Inflammatory macrophage (primary cell): ENCODE data around the gene AFF2.
A peak's percentile ranks its signal among the peaks of the same experiment; 100 is the strongest.

Experiments used
- DNase-seq, 2 donors: peaks; one replicate each; pipeline ENCODE4 v3.0.0-alpha.2; 2020 to 2022

Gene AFF2

DNA sequence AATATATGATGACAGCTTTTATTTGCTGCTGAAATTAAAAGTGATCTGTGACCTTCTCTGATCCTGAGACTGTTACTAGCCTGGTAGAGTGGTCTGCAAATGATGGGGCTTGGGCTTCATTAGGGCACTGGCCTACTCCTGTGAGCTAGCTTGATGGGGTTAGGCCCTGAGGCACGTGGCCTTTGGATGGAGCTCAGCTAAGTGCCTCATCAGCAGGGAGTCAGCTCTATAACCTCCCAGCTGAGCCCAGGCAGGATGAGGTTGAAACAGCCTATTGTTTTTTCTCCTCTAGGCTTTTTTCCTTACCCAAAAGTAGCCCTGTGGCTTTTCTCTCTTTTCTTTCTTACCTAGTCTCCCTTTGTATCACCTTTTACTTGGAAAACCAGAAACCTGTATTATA, 92.2 kb downstream of the AFF2 start:
- no peak for DNase-seq

DNA sequence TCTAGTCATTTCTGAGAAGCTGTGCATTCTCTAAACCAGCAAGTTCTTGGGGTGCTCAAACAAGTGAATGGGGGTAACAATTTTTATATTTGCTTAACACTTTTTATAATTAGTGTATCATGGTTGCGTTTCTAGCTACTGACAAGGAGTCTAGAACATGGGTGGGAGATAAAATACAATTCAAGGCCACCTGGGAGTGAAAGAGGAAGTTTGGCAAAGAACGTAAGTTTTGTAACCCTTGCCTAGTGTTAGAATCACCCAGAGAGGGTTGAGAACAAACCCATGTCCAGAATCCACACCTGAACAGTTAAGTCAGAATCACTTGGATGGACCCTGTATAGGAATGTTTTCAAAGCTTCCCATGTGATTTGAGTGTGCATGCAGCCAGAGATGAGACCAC, 92.7 kb downstream of the AFF2 start:
- no peak for DNase-seq

DNA sequence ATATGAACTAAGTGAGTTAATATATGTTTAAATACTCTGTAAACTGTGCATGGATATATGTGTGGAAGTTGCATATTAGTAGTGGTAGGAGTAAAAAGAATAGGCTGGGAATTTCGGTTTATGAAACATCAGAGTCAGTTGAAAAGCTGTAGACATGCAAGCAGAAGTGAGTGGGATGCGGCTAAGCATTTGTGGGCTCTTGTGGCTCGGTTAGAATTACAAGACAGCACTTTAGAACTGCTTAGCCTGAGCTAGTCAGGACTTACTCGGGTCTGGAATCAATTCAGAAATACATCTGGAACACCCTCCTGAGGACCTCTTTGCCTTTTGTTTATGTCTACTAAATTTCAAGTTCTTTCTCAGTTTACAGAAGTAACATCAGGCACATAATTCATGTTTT, 93.6 kb downstream of the AFF2 start:
- DNase-seq, result peak in 1 of 2 donors; percentile 1

DNA sequence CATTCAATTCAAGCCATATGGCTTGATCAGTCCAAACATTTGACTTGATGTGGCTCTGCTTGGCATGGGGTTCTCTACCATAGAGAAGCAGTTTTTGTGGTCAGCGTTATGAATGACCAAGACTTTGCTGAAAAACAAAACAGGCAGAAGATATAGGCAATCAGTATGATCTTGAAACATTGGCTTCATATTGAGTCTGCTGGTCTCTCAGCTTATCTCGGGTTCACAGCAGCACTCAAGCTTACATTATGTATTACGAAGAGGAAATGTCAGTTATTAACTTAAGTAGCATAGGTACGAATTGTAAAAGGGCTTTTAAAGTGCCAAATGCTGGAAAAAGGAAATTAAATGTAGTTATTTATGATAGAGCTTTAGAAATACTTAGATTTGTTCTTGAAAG, 99.0 kb downstream of the AFF2 start:
- no peak for DNase-seq

DNA sequence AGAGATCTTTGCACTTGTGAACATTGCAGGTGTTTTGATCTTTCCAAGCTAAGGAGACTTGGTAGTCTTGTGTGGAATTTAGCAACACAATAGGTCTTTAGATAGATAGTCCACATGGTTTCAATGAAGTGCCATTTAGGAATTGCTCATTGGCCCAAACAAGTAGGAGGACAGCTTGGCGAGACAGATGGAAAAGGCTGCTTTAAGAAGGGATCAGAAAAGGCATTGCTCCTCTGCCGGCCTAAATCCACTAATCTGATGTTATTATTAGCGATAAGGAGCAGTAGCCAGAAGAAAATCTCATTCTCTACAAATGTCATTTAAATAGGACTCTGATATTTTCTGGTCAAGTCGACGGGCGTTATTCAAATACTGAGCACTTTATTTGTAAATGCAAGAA, 99.7 kb downstream of the AFF2 start:
- no peak for DNase-seq

DNA sequence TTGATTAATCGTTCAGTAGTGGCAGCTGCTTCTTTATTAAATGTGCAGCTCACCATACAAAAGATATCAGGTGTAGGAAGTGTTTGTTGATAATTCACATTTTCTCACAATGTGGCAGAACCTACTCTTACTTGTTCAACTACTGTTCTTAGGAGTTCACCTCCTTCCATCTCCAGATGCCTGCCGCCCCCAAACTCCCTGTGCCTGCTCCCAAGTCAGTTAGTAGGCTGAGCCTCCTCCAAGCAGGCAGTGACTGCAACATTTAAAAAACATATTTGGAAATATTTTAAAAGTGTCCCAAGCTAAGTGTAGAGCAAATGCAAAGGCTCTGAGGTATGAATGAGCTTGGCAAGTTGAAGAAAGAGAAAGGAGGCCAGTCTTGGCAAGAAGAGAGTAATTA, 100.2 kb downstream of the AFF2 start:
- no peak for DNase-seq

DNA sequence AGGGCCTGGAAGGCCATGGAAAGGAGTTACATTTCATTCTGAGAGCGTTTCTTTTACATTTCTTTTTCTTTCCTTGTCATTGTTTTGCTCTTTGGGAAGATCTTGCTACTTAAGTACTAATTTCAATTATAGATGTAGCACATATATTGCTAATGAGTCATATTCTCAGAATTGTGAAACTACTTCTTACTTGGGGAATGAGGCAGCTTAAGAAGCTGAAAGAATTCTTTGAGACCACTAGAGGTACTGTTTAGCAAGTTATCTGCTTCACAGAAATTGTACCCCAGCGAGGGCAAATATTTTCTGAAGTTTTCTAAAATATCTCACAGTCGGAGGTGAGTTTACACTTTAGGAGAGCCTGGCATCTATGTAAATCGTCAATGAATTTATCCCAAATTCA, 100.6 kb downstream of the AFF2 start:
- DNase-seq, result no peak

DNA sequence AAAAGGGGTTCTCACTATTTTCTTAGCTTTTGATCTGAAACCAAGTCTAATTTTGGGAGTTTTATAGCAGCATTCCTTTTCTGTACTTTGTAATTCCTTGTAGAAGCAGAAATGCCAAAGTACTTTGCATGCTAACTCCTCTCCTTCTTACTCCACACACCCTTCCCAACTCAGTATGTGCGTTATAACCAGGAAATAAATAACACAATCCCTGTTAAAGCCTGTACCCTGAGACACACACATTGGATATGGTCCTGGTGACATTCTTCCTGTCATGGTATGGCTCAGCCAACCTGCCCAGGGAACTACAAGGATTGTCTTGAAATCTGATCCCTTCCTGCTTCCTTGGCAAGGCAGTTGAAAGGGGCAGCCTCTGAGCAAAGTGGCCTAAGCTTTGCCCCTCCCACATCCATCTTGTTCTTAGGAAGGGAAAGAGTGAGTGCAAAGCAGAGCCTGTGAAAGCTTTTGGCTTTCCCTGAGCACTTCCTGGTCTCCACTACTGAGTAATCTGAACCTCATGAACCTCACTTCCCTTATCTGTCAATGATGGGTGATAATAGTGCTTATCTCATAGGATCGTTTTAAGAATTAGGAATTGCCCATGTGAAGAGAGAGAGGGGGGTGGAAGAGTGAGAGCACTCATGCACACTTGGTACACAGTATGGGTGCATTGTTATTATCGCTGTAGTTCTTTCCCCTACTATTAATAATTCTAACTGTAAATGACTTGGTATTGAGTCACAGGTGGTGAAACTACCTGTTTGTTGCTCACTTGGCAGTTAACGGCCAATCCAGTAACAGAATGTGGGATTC, 109.3 kb downstream of the AFF2 start:
- DNase-seq, result peak in 1 of 2 donors; percentile 0

DNA sequence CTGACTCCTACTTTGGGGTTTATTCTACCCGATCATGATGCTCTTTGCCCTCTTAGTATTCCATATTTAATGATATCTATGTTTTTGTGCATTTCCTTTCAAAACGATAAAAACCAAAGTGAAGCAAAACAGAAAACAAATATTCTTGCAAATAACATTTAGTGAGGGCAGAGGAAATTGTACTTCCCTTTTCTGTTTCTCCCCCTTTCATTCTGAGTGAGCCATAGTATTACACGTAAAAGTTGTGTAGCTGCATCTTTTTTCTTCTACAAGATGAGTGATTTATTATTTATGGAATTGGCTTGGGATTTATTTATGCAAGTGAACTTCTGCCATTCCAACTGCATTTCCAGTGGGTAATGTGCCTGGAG, 109.9 kb downstream of the AFF2 start:
- DNase-seq, result peak in 1 of 2 donors; percentile 4

DNA sequence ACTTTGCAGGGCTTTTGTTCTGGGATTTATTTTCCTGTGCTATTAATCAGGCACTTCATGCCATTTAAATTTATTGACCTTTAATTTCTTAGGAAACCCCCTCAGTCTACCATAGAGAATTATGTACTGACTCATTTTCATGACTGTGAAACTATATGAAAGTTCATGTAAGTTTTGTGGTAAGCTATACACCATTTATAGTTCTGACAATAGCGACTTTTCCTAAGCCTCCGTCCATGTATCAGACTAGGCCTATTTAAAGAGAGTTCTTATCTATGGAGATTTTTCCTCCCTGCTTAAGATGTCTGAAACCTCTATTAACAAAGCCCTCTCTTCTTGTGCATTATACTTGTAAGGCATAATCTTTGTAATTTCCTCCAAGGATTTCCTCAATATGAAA, 111.6 kb downstream of the AFF2 start:
- no peak for DNase-seq

DNA sequence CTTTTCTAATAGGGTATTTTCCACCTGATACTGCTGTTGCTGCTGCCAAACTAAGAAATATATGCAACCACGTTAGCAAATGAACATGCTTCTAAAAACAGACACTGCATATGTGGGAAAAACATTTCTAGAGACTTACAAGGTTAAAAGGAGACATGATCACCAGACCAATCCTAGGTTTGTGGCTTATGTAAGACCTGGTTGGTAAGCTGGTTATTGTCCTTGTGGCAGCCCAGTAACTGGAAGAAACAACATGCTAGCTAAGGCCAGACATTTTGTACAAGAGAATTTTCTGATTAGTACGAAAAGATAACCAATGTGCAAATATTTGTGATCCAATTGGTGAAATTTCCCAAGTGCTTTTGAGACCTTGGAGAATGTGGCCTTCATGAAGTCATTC, 112.0 kb downstream of the AFF2 start:
- DNase-seq, result no peak

DNA sequence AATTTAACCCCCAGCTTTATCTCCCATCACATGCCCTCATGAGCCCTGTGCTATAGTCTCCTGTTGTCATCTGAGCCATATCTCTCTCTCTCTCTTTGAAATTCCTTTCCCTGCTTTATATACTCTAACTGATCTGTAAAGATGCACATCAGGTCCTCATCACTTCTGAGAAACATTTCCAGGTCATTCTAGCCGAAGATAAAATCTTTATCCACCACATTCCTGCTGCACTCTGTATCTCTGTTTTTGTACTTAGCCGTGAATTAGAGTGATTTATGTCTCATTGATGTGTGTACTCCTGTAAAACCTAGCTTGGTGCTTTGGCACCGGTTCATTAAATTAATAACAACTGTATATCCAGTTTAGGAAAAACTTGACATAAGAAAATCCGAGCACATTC, 113.2 kb downstream of the AFF2 start:
- DNase-seq, result no peak

DNA sequence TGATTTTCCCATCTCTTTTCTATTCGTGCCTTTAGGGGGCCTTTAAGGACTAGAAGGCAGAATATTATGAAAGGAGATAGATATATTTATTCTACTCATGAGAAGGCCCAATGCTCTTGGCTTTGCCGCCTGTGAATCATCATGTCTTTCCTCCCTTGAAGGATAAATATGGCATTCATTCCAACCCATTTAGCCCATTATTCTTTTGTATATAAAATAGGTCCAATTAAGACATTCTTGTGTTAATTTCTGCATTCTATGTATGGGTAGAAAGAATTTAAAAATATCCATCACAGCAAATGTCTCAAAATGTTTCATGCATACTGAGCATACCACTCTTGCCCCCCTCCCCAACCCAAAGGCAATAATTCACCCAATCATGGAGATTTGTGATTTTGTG, 115.1 kb downstream of the AFF2 start:
- DNase-seq, result no peak

DNA sequence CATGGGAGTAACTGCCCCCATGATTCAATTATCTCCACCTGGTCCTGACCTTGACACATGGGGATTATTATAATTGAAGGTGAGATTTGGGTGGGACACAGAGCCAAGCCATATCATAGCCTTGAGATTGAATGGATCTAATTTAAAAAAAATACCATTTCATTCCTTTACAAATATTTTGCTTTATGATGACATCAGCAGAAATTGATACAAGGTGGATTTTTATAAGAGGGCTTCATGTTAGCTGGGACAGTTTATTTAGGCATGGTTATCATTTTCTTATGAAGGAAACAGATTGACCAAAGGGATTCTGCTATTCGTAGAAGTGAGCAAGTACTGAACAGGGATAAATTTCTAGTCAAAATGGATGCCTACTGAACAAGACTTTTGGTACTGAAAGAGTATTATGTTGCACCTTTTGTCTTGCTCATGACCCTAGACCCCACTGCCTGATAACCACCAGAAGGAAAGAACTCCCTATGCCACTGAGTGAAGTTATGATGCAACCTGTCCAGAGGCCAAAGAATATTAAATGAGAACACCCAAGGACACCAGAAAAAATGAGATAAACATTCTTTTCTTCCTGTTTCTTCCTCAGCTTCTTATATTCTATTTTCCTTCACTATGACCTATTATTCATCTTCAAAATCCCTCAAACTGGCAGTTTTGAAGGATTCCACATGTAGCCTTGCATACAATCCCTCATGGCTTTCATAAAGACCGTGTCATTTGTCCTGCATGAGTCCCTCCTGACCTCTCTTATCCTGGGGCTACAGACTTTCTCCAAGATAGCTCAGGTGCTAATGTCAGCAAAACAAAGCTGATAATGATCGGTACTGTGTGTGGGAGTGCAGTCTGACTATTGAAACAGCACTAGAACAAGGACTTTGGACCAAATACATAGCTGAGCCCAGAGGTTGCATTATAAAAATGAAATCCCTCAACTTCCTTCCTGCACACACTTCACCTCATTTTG, 118.3 kb downstream of the AFF2 start:
- no peak for DNase-seq

DNA sequence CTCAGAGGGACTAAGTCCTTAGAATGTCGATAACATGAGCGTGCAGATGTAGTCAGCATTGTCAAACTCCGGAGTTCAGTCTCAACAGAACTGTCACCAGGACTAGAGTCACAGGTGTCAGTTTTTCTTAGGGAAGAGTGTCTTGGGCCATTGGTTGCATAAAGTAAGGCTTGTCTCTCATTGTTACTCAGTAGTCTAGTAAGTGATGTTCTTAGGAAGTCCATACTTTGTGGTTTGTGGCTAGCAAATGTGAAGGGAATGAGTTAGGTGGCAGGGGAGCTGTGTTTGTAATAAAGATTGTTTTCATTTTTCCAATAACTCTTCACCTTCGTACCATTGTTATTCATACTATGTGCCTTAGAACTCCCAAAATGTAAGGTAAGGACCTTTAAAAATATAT, 119.6 kb downstream of the AFF2 start:
- no peak for DNase-seq

DNA sequence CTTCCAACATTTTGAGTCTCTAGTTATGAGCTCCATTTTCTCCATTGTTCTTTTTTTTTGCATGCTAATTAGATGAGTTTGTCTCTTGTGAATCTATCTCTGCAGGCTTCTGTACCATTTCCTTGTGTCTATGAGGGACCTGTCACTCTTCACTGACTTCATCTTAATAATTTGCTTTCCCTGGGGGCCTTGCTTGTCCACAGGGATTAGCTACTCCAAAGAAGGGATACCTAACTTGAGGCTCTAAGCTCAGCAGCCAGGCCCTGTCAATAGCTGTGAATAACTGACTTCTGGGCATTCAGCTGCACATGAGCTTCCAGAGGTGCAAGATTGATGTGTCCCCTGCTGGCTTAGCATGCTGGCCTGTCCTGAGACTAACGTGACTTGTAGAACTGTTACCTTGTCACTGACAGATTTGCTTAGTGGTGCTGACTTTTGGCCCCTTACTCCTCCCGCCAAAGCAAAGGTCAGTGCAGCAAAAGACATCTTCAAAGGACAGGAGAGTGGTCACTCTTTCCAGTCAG, 124.6 kb downstream of the AFF2 start:
- no peak for DNase-seq

DNA sequence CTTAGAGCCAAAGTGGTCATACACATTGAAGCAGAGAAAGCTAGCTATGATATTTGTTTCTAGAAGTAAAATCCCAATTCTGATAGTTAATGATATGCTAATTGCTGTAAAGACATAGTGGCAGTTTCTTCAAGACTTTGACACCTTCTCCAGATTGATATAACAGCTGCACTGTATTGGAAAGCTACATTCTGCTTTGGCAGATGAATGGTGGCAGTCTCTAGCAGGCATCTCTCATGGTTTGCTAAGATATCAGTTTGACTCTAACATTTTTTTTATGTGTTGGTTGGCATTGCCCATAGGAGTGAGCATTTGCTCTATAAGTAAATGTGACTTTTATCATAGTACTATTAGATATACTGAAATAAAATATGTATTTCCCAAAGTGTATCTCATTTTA, 128.2 kb downstream of the AFF2 start:
- no peak for DNase-seq

DNA sequence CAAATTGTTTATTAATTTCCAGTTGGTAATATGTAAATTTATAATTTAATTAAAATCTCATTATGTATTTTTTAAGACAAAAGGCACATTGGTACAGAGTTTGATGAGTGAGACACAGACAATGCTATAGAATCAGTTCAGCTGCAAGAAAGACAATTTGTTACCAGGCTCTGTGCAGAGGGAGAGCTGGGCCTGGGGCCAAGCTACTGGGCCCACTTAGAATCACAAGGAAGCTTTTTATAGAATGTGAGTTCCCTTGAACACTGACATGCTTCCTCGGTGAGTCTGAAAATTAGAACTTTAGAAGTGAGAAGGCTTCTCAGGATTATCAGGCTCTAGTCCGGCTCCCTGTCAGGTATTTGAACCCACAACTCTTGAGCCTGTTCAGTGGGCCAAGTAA, 129.0 kb downstream of the AFF2 start:
- no peak for DNase-seq

DNA sequence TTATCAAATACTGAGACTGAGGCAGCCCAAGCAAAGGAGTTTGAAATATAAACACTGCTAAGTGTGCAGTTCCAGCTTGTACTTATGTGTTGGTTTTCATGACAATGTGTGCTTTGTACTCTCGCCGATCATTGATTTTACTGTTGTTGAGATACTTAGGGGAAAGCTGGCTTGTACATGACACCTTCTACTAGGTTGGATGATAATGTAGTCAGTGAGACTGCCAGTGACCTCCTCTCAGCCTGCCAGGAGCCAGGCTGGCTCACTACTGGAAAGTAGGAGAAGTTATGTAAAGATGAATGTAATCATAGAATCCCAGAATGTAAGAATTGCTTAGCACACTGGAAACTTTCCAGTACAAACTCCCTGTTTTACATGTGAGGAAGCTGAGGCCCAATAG, 132.0 kb downstream of the AFF2 start:
- no peak for DNase-seq

DNA sequence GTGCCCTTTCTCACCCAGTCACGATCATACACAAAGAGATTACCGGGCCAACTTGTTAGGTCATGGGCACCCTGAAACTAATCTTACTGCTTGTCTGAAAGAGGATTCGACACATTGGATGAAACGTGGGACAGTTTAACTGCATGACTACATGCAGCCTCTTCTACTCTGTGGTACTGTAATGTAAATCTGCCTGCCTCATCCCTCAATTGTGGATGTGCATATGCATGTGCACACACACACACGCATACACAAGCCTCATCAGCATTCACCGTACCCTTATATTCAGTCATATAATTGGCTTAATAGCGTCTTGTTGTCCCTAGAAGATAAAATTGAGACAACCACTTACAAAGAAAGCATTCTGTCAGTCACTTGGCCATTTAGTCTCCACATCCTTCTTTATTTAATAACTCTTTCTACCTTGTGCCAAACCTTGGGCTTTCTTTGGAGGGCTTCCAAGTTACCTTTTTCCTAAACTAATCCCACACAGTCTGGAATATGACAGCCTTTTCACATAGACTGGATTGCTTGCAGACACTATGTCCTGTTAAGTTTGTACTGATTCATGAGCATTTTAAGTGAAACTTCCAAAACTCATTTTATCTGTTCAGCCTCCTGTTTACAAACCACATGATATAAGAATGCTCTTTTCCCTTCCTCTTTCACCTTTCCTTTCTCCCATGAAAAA, 132.9 kb downstream of the AFF2 start:
- no peak for DNase-seq

DNA sequence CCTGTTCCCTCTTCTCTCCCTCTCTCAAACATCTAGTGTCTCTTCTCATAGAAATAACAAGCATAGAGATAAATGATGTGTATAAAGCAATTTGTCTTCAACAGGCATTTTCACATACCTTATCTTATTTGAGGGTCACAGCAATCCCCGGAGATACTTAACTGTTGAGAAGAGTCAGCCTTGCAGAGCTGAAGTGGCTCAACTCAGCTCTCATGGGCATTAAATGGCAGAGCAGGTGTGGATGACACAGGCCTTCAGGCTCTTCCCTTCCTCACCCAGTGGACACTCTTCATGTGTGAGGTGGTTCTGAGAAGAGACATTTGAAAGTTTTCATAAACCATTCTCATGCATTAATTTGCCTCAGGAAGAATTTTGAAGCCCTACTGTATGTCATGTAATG, 134.2 kb downstream of the AFF2 start:
- no peak for DNase-seq

DNA sequence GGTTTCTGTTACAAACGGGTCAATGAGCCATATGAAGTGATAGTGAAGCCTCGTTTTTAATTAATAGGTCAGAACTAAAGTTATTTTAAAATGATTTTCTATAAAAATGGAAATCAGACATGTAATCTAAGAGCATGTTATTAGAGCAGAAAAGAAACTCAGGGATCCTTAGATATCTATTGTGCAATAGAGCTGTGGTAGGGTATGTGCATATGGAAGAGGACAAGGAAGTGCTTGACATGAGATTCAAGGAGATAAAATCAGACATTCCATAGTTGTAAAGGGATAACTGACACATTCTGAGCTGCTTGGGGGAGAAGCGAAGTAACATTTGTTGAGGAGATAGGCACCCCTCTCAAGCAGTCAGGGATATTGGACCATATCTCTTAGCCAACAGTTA, 143.0 kb downstream of the AFF2 start:
- DNase-seq, result no peak

DNA sequence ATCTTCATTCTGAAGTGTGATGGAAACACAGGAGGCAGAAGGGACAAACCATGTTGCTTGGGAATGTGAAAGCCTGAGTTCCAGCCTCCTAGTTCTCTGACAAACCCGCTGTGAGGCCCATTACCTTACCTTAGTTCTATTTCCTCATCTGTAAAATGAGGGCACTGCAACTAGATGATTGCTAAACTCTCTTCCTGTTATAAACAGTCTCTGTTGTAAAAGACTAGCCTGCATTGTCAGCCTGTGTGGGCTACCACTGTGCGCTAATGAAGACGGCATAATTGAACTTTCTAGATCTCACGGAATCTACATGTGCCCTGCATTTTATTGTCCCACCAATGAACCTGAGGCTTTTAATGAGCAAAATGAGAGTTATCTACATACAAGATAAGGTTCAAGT, 147.2 kb downstream of the AFF2 start:
- DNase-seq, result peak; percentile 30 to 48
